Heart right ventricle (tissue), 16 donors: ENCODE data around the gene BEND7. TPM values are rescaled to one million over a fixed set of nuclear protein-coding genes. Genes with fewer than 3 reads are reported as not detected.

Experiments
- ATAC-seq, 8 donors: fragments of 200-7000 bp; cut with Tn5 transposase; one replicate each; pipeline ENCODE4 v1.9.1; 2020; ENCODE audit warnings: mild to moderate bottlenecking in 8 of 8, moderate library complexity in 8 of 8, moderate number of reproducible peaks in 1 of 8
- DNase-seq, 2 donors: peaks; one replicate each; pipeline ENCODE4 v3.0.0-alpha.2; 2020
- H3K27ac ChIP-seq, 10 donors: fragments of 200-600 bp; sonication (generic) in 2 of 10; one replicate each; pipeline versions ENCODE4 v1.5.0 to v1.8.0; 2020 to 2022; ENCODE audit warnings: mild to moderate bottlenecking in 3 of 10
- H3K27me3 ChIP-seq, 7 donors: fragments of 200-600 bp; one replicate each; pipeline ENCODE4 v1.8.0; 2021 to 2022; ENCODE audit warnings: mild to moderate bottlenecking in 2 of 7
- H3K36me3 ChIP-seq, 9 donors: fragments of 200-600 bp; sonication (generic) in 1 of 9; one replicate each; pipeline versions ENCODE4 v1.5.0 to v1.8.0; 2020 to 2022; ENCODE audit warnings: mild to moderate bottlenecking in 2 of 9
- H3K4me1 ChIP-seq, 9 donors: fragments of 200-600 bp; sonication (generic) in 1 of 9; one replicate each; pipeline versions ENCODE4 v1.5.0 to v1.8.0; 2020 to 2022; ENCODE audit warnings: mild to moderate bottlenecking in 4 of 9
- H3K4me3 ChIP-seq, 10 donors: fragments of 200-600 bp; sonication (generic) in 2 of 10; one replicate each; pipeline versions ENCODE4 v1.5.0 to v1.8.0; 2020 to 2022; ENCODE audit warnings: mild to moderate bottlenecking in 7 of 10, moderate library complexity in 2 of 10
- H3K9me3 ChIP-seq, 11 donors: fragments of 200-600 bp in 10 of 11; sonication (generic) in 2 of 11; one replicate each; pipeline versions ENCODE4 v1.5.0 to v1.8.0; 2013 to 2022; ENCODE audit warnings: mild to moderate bottlenecking in 2 of 11, control low read depth in 1 of 11, moderate library complexity in 1 of 11
- WGBS, 2 donors: extraction: QIAGEN DNeasy Blood & Tissue Kit; methylation state at CpG; one replicate each; pipeline ENCODE4 v1.1.7; 2013; ENCODE audit warnings: inconsistent platforms in 1 of 2; 5-methylcytosine and 5-hydroxymethylcytosine counted together
- intact Hi-C, 10 donors: fragments of 100-400 bp; cut with DNase I; formaldehyde crosslinking; loops; one replicate each; pipeline versions ENCODE4 v1.11.1 to v1.14.2; 2022
- polyA plus RNA-seq, 2 donors: library from polyadenylated mRNA; stranded (reverse); fragments of 200-250 nt; gene quantifications; one replicate each; pipeline ENCODE4 v1.2.3, GENCODE V29; 2013
- total RNA-seq, 10 donors: library from RNA; stranded (reverse); fragmentation: NEBNext Ultra II Directional in 3 of 10; extraction: Animal tissue kit (Norgen Biotek cat#: 25700) in 3 of 10; gene quantifications; one replicate each; pipeline versions ENCODE4 v1.2.1 to v1.2.4, GENCODE V29; 2021 to 2023
- TF ChIP-seq, protein P1 (sequence below), 9 donors: fragments of 200-600 bp; sonication (generic) in 2 of 9; IDR thresholded peaks; one replicate each; pipeline versions ENCODE4 v1.5.0 to v1.8.0; 2021 to 2022; ENCODE audit warnings: antibody characterized with exemption in 9 of 9, mild to moderate bottlenecking in 5 of 9, moderate library complexity in 1 of 9
- donor health status: Arrhythmogenic right ventricular cardiomyopathy.
- donor health status: ischemic (EF 13 %, LVEDD 7.1; RV severe dilation, severe dysfunction).
- donor health status: healthy with polysubstance abuse.
- donor health status: DM: no; HTN: yes; CAD: no.
- donor health status: DM: no; HTN: no; CAD: no.
- donor health status: ischemic (EF 25% LVEDD 6.9; RV normal size, moderate dysfunction).
- donor health status: ischemic (EF 25% LVEDD 5.7; RV mildly dilated, moderate dysfunction).
- donor health status: healthy.
- donor health status: DM: yes; HTN: yes; CAD: no.
- donor health status: Ischemic cardiomyopathy.
- donor health status: ischemic (EF 35%, LVEDD 5.7; RV mildly dilated, moderate dysfunction).
- donor health status: nonischemic (EF 11% LVEDD 7.7; RV severe dilation, severe dysfunction).
- donor health status: DM: yes; HTN: yes; CAD: no.
- donor health status: PGD.
- donor health status: ischemic (EF 29% LVEDD 5.4; RV normal size, mild dysfunction).
- donor health status: nonischemic (EF 23%, LVEDD 6.1; RV moderate dilation, normal function).

The BEND7 gene
- total and polyA plus RNA-seq, 12 donors: 6.4 to 21.0 (median 12.5) TPM

DNA sequence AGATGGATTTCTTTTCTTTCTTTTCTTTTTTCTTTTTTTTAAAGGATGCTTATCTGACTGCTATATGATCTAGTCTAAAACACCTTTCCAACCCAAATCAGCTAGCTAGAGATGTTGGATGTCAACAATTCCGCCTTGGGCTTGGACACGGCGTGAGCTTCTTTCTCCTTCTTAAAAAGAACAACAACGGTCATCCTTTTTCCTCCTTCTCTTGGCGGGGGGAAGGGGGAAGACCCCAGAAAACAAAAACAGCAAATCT is 1.0 kb downstream of the BEND7 start:
- Histone ChIP-seq H3K9me3 (no peaks in the 10 kb centered on the region), H3K4me3 (peak overlapping the region; percentile 44 to 89 (median 70)), H3K27me3 (peaks cover 0 to 60% (median 0%) of the 10 kb centered on the region in 7 donors), H3K36me3 (peaks cover 0 to 19% (median 0%) of the 10 kb centered on the region in 9 donors), H3K27ac (peak overlapping the region; percentile 5 to 88 (median 68)), H3K4me1 (peaks cover 0 to 31% (median 18%) of the 10 kb centered on the region in 9 donors)
- DNase-seq (no peak), ATAC-seq (peak in 1 of 8 donors; percentile 6)
- TF ChIP-seq, protein P1, sequence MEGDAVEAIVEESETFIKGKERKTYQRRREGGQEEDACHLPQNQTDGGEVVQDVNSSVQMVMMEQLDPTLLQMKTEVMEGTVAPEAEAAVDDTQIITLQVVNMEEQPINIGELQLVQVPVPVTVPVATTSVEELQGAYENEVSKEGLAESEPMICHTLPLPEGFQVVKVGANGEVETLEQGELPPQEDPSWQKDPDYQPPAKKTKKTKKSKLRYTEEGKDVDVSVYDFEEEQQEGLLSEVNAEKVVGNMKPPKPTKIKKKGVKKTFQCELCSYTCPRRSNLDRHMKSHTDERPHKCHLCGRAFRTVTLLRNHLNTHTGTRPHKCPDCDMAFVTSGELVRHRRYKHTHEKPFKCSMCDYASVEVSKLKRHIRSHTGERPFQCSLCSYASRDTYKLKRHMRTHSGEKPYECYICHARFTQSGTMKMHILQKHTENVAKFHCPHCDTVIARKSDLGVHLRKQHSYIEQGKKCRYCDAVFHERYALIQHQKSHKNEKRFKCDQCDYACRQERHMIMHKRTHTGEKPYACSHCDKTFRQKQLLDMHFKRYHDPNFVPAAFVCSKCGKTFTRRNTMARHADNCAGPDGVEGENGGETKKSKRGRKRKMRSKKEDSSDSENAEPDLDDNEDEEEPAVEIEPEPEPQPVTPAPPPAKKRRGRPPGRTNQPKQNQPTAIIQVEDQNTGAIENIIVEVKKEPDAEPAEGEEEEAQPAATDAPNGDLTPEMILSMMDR (IDR thresholded peaks at IDR 0.05): no peak
- intact Hi-C loops: loop anchor here in 4 of 10 donors (5.0 to 10.0 kb wide), 3 partner anchors 153 to 365 kb away; partner anchors contain the start of gene MCM10 (in 1 of the 4)
- 3 to 4% methylated on average over 5 of the region's 5 CpGs for WGBS, 2 donors

DNA sequence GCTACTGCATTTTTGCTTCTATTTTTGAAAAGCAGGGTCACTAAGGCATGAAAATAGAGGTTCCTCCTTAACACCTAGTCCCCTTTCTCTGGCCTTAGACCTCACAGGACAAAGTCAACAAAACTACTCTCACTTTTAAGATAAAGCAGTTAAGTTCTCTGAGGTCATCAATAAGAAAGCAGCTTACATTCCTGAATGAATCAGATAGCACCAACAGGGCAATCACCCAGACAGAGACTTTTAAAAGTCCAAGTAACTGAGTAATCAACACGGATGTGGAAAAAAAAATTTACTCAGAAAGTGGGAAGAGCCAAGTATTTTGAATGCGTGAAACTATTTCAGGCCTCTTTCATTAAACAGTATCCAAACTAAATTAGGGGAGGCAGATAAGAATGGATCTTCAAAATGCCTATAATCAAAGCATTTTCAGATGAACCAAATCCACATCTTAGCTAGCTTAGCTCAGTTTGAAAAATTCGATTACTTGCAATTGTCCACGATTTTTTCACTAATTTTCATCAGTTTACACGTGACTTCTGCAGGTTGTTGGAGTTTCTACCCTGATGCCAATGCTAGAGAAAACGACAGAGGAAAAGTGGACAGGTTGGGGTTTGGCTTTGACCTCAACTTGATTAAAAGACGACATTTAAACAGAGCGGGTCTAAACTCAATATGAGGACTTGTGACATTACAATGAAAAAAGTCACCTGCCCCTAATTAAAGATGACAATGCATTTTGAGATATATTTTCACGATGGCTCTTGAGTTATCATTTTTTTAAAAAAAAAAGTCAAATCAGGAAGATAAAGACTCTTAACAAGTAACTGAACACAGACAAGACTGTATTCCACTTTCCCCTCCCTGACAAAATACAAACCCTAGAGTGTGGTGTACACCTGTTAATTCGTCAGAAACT is 1.6 kb downstream of the BEND7 start:
- no peak for DNase-seq
- no peaks in the 10 kb centered on the region for H3K9me3 ChIP-seq
- peaks cover 0 to 58% (median 0%) of the 10 kb centered on the region in 7 donors for H3K27me3 ChIP-seq
- ATAC-seq: no peak
- peak overlapping the region in 8 of 10 donors; percentile 37 to 88 (median 70) for H3K27ac ChIP-seq
- TF ChIP-seq, protein P1 (IDR thresholded peaks at IDR 0.05): no peak
- peaks cover 0 to 25% (median 0%) of the 10 kb centered on the region in 9 donors for H3K36me3 ChIP-seq
- H3K4me1 ChIP-seq: peaks cover 0 to 31% (median 18%) of the 10 kb centered on the region in 9 donors
- WGBS, 2 donors: 34 to 45% methylated on average over 10 of the region's 10 CpGs
- H3K4me3 ChIP-seq: peak overlapping the region; percentile 44 to 89 (median 70)
- intact Hi-C loops: loop anchor here in 4 of 10 donors (5.0 to 10.0 kb wide), 3 partner anchors 152 to 365 kb away; partner anchors contain the start of gene MCM10 (in 1 of the 4)

DNA sequence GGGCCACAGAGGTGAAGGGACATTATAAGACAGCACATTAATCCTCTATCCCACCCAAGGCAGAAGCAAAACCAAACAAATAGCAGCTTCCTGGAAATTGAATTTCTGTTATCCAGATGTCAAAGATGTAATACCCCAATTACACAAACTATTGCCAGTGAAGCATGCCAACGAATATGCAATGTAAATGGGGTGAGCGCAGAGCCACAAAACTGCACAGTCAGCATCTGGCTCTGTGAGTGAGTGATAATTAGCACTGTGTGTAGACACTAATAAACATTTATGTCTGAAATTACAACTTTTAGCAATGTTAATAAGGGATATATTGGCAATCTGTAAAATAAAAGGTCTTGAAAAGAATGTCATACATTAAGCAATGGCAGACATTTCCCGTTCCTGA is 3.2 kb downstream of the BEND7 start:
- Histone ChIP-seq H3K9me3 (no peaks in the 10 kb centered on the region), H3K4me1 (peaks cover 0 to 31% (median 18%) of the 10 kb centered on the region in 9 donors), H3K36me3 (peaks cover 0 to 38% (median 0%) of the 10 kb centered on the region in 9 donors), H3K4me3 (no peak overlapping the region), H3K27ac (no peak overlapping the region), H3K27me3 (peaks cover 0 to 52% (median 0%) of the 10 kb centered on the region in 7 donors)
- intact Hi-C loops: loop anchor here in 4 of 10 donors (5.0 to 10.0 kb wide), 3 partner anchors 151 to 363 kb away; partner anchors contain the start of gene MCM10 (in 1 of the 4)
- no peak for ATAC-seq
- 87% methylated on average over 3 of the region's 3 CpGs for WGBS, 2 donors
- no peak for DNase-seq
- TF ChIP-seq, protein P1 (IDR thresholded peaks at IDR 0.05): no peak

DNA sequence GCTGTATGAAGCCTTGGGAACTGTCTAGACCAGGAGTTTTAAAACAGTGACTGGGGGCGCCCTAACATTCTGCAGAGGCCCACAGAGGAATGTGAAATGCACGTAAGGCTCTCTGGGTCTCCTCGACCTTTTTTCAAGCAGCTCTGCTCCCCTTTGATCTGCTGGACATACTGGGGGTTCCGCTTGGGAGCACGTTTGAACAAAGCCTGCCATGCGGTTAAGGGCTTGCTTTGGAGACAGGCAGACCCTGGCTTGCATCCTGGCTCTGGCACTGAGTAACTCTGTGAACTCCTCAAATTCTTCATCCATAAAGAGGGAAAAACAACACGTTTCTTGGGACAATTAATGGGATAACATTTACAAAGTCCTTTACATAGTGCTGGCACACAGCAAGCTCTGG is 7.8 kb downstream of the BEND7 start:
- Histone ChIP-seq H3K27me3 (peaks cover 0 to 17% (median 0%) of the 10 kb centered on the region in 7 donors), H3K9me3 (no peaks in the 10 kb centered on the region), H3K36me3 (peaks cover 0 to 72% (median 0%) of the 10 kb centered on the region in 9 donors), H3K4me3 (no peak overlapping the region), H3K27ac (no peak overlapping the region), H3K4me1 (peaks cover 0 to 11% (median 3%) of the 10 kb centered on the region in 9 donors)
- TF ChIP-seq, protein P1 (IDR thresholded peaks at IDR 0.05): no peak
- 81 to 85% methylated on average over 7 of the region's 7 CpGs for WGBS, 2 donors
- DNase-seq (no peak), ATAC-seq (no peak)
- intact Hi-C loops: loop anchor here in 3 of 10 donors (10.0 kb wide), 2 partner anchors 146 to 156 kb away; no protein-coding TSS in a partner anchor
